GM12878 (cell line): ENCODE measurements around the gene LMLN. TPM values are rescaled to one million over a fixed set of nuclear protein-coding genes. Genes with fewer than 3 reads are reported as not detected.

ENCODE experiments used
- ATAC-seq: fragments of 200-7000 bp; cut with Tn5 transposase; 3 replicates; pipeline ENCODE4 v1.9.1; 2020; ENCODE audit warnings: mild to moderate bottlenecking, moderate library complexity
- BruUV-seq: library from RNA; stranded (reverse); fragments of 400-500 nt; replicated peaks from 2 replicates; lab custom pipeline; 2021; lab: Mats Ljungman, UMichigan
- CTCF ChIA-PET: fragments of 300-600 bp; sonication (Branson Sonifier 250); formaldehyde crosslinking; extraction: SDS; loops from one replicate; lab custom pipeline; 2021; ENCODE audit warnings: inconsistent platforms; lab: Yijun Ruan, JAX
- POLR2A ChIA-PET: fragments of 350-600 bp; formaldehyde crosslinking; extraction: SDS; loops from one replicate; lab custom pipeline; 2021; ENCODE audit warnings: inconsistent platforms; lab: Charles Lee
- RAD21 ChIA-PET: fragments of 300-600 bp; sonication (Branson Sonifier 250); formaldehyde crosslinking; loops from one replicate; lab custom pipeline; 2023; ENCODE audit warnings: antibody characterized with exemption; ENCODE audit not compliant: unreplicated experiment; lab: Charles Lee
- SMC1A ChIA-PET: fragments of 300-600 bp; sonication (Branson Sonifier 250); formaldehyde crosslinking; loops from one replicate; lab custom pipeline; 2023; ENCODE audit not compliant: unreplicated experiment, uncharacterized antibody; lab: Charles Lee
- DNase-seq: peaks from one replicate; pipeline ENCODE4 v3.0.0-alpha.2; 2011; ENCODE audit warnings: low read depth, low spot score
- FAIRE-seq: peaks from 3 replicates; lab custom pipeline; 2011; peaks lifted over from hg19 to GRCh38; lab: Jason Lieb, UNC
- H2AFZ ChIP-seq: 2 replicates; pipeline ENCODE4 v1.6.0; 2011; ENCODE audit warnings: low read depth, low read length, control low read depth; ENCODE audit not compliant: control insufficient read depth
- H3K27ac ChIP-seq: 2 replicates; pipeline ENCODE4 v1.5.1; 2011; ENCODE audit warnings: control low read depth; ENCODE audit not compliant: control insufficient read depth, insufficient read depth
- H3K27me3 ChIP-seq, 2 experiments: replicated peaks in 1 of 2; 2 replicates each; pipeline versions ENCODE4 v1.6.0 to v1.6.1; 2011; ENCODE audit warnings: low read length in 1 of 2; ENCODE audit not compliant: control insufficient read depth in 2 of 2, insufficient read depth in 2 of 2
- H3K36me3 ChIP-seq, 2 experiments: 2 replicates each; pipeline ENCODE4 v1.5.1; 2011; ENCODE audit warnings: low read length in 1 of 2; ENCODE audit not compliant: control insufficient read depth in 2 of 2, insufficient read depth in 2 of 2
- H3K4me1 ChIP-seq: 2 replicates; pipeline ENCODE4 v1.6.1; 2011; ENCODE audit warnings: mild to moderate bottlenecking, low read length, moderate library complexity, mixed read lengths; ENCODE audit not compliant: control insufficient read depth, insufficient read depth
- H3K4me2 ChIP-seq: 2 replicates; pipeline ENCODE4 v1.6.0; 2011; ENCODE audit warnings: control low read depth; ENCODE audit not compliant: control insufficient read depth, insufficient read depth
- H3K4me3 ChIP-seq: fragments of 200-600 bp; sonication (generic); 2 replicates; pipeline ENCODE4 v1.5.1; 2016
- H3K79me2 ChIP-seq: 2 replicates; pipeline ENCODE4 v1.6.0; 2011; ENCODE audit warnings: low read length; ENCODE audit not compliant: control insufficient read depth, insufficient read depth
- H3K9ac ChIP-seq: 2 replicates; pipeline ENCODE4 v1.8.0; 2011; ENCODE audit warnings: low read length, control low read depth, mixed read lengths; ENCODE audit not compliant: control insufficient read depth, insufficient read depth
- H3K9me3 ChIP-seq: replicated peaks from 3 replicates; pipeline ENCODE4 v1.5.1; 2011; ENCODE audit warnings: mild to moderate bottlenecking, low read length; ENCODE audit not compliant: control insufficient read depth, insufficient read depth
- H4K20me1 ChIP-seq: 2 replicates; pipeline ENCODE4 v1.6.0; 2011; ENCODE audit not compliant: control insufficient read depth, insufficient read depth
- ASH2L ChIP-seq: fragments of 300-600, 200-600 bp; sonication (generic); IDR thresholded peaks from 2 replicates; pipeline ENCODE4 v1.6.1; 2017; ENCODE audit warnings: low read depth, mild to moderate bottlenecking, borderline replicate concordance
- FOXK2 ChIP-seq: fragments of 450-650 bp; IDR thresholded peaks from 2 replicates; pipeline ENCODE4 v1.6.1; 2017; ENCODE audit warnings: mild to moderate bottlenecking, moderate library complexity
- GABPA ChIP-seq: IDR thresholded peaks from 2 replicates; pipeline ENCODE4 v1.6.1; 2014; ENCODE audit warnings: antibody characterized with exemption, low read depth, mild to moderate bottlenecking, inconsistent platforms
- HCFC1 ChIP-seq: fragments of 150-350 bp; IDR thresholded peaks from 2 replicates; pipeline ENCODE4 v1.6.1; 2014; ENCODE audit warnings: low read length
- HSF1 ChIP-seq: fragments of 150-350 bp; IDR thresholded peaks from 2 replicates; pipeline ENCODE4 v1.6.1; 2014; ENCODE audit warnings: mild to moderate bottlenecking, low read depth, low read length
- IRF4 ChIP-seq: IDR thresholded peaks from 2 replicates; pipeline ENCODE4 v1.6.1; 2011; ENCODE audit warnings: low read depth, low read length
- RCOR1 ChIP-seq: conservative IDR thresholded peaks from 2 replicates; pipeline ENCODE4 v1.6.1; 2012; ENCODE audit warnings: low read depth, low read length, improper control_type of control experiment
- RELA ChIP-seq: fragments of 450-650 bp; IDR thresholded peaks from 2 replicates; pipeline ENCODE4 v1.8.0; 2014; ENCODE audit warnings: borderline replicate concordance; ENCODE audit not compliant: partially characterized antibody
- SMARCA5 ChIP-seq: fragments of 450-650 bp; IDR thresholded peaks from 2 replicates; pipeline ENCODE4 v1.6.1; 2017; ENCODE audit warnings: mild to moderate bottlenecking
- SMC3 ChIP-seq: IDR thresholded peaks from 2 replicates; pipeline ENCODE4 v1.6.1; 2011; ENCODE audit warnings: low read length, improper control_type of control experiment, borderline replicate concordance
- SP1 ChIP-seq: IDR thresholded peaks from one replicate; pipeline ENCODE4 v1.6.1; 2011; ENCODE audit warnings: low read depth, low read length
- ZBTB4 ChIP-seq: fragments of 450-650 bp; formaldehyde crosslinking; IDR thresholded peaks from 2 replicates; pipeline ENCODE4 v1.4.0; 2022; ENCODE audit warnings: mild to moderate bottlenecking, moderate library complexity
- WGBS: methylation state at CpG from one replicate; pipeline ENCODE4 v1.1.6; 2016; ENCODE audit warnings: low lambda C conversion rate; ENCODE audit not compliant: insufficient replicate concordance, insufficient coverage; ENCODE audit errors: missing lambda C conversion rate; 5-methylcytosine and 5-hydroxymethylcytosine counted together
- in situ Hi-C: fragments of 300-500 bp; cut with MboI; formaldehyde crosslinking; loops from 9 replicates; pipeline ENCODE4 v1.14.3; 2018; ENCODE audit warnings: mixed read lengths
- intact Hi-C: fragments of 100-400 bp; cut with micrococcal nuclease; formaldehyde crosslinking; loops from one replicate; pipeline ENCODE4 v1.14.2; 2022; ENCODE audit not compliant: unreplicated experiment
- polyA plus RNA-seq, 11 experiments: library from polyadenylated mRNA; depleted of rRNA in 4 of 11; unstranded in 6 of 11; stranded (reverse) in 5 of 11; fragments of >200 nt; fragmentation: Nextera tagmentation in 4 of 11; fragmentation: Illumina TruSeq in 1 of 11; extraction: Ambion mirVana in 4 of 11; extraction: Trizol in 1 of 11; gene quantifications; 1 replicate in 1 of 11; 2 replicates in 10 of 11; pipeline versions ENCODE4 v1.2.1 to v1.2.3, GENCODE V29; 2011 to 2016; ENCODE audit warnings: inconsistent platforms in 2 of 11, missing spikeins in 2 of 11, low read depth in 1 of 11
- total RNA-seq, 4 experiments: library from RNA; depleted of rRNA in 3 of 4; stranded (reverse); fragments of >200 nt in 3 of 4; fragmentation: Illumina TruSeq in 1 of 4; extraction: Trizol in 1 of 4; gene quantifications; 2 replicates each; pipeline versions ENCODE4 v1.2.1 to v1.2.3, GENCODE V29; 2013 to 2021

The LMLN gene
- total and polyA plus RNA-seq, 10 of the 15 experiments (the other 5 are each of a cell fraction or from before 2014, with no cell fraction given) = 0.02 to 1.7 (median 0.81) TPM

GRCh38 chr3:198067416-198067815 is 107.4 kb downstream of the LMLN start:
- Histone ChIP-seq H3K27me3 (peaks cover 0 to 2% of the 10 kb centered on the region in 2 experiments; a peak in 1 of 4 replicates), H3K4me1 (no peaks in the 10 kb centered on the region; the same call in 1 of the 2 replicates), H3K27ac (no peak overlapping the region), H4K20me1 (no peaks in the 10 kb centered on the region), H3K9ac (no peak overlapping the region), H3K79me2 (no peaks in the 10 kb centered on the region), H3K36me3 (no peaks in the 10 kb centered on the region), H3K4me3 (no peak overlapping the region), H2AFZ (no peak overlapping the region), H3K4me2 (no peak overlapping the region), H3K9me3 (no peaks in the 10 kb centered on the region)
- ATAC-seq (no peak), DNase-seq (no peak), FAIRE-seq (no peak)
- intact Hi-C loops (no loop called here), in situ Hi-C loops (no loop called here)
- 67% methylated on average over 2 of the region's 2 CpGs for WGBS
- ChIA-PET RAD21 (interaction anchor here (1.3 kb wide), 1 partner anchor 8 kb away, joined by 3 read pairs; no protein-coding TSS in a partner anchor), POLR2A (interaction anchor here (0.7 kb wide), 1 partner anchor 175 kb away, joined by 7 read pairs; no protein-coding TSS in a partner anchor), CTCF (no interaction called here), SMC1A (interaction anchor here (0.6 to 1.3 kb wide), 3 partner anchors 8 to 112 kb away, joined by 3 to 5 read pairs (median 3); no protein-coding TSS in a partner anchor)
- TF ChIP-seq SMARCA5 (0 out of 2 replicates have a peak, but pooled peaks have one; percentile 40), ASH2L (no peak)
- BruUV-seq = no TSS peak

GRCh38 chr3:198070871-198071270 is 110.9 kb downstream of the LMLN start:
- no peaks in the 10 kb centered on the region; the same call in 1 of the 2 replicates for H3K4me1 ChIP-seq
- ChIA-PET POLR2A (no interaction called here), CTCF (interaction anchor here (0.7 to 1.1 kb wide), 3 partner anchors 10 to 19 kb away, joined by 3 read pairs; no protein-coding TSS in a partner anchor), RAD21 (no interaction called here), SMC1A (interaction anchor here (1.3 kb wide), 1 partner anchor 10 kb away, joined by 3 read pairs; no protein-coding TSS in a partner anchor)
- no peaks in the 10 kb centered on the region for H3K36me3 ChIP-seq
- no peaks in the 10 kb centered on the region for H3K79me2 ChIP-seq
- H3K9ac ChIP-seq = no peak overlapping the region
- no peak overlapping the region for H3K27ac ChIP-seq
- intact Hi-C loops = no loop called here
- BruUV-seq = no TSS peak
- no peak overlapping the region for H3K4me3 ChIP-seq
- no peak for DNase-seq
- in situ Hi-C loops = no loop called here
- H2AFZ ChIP-seq = no peak overlapping the region
- ATAC-seq = no peak
- H3K27me3 ChIP-seq = peaks cover 0 to 6% of the 10 kb centered on the region in 2 experiments; a peak in 1 of 4 replicates
- FAIRE-seq = no peak
- WGBS = 64% methylated on average over 5 of the region's 5 CpGs
- no peaks in the 10 kb centered on the region for H4K20me1 ChIP-seq
- H3K4me2 ChIP-seq = no peak overlapping the region
- no peaks in the 10 kb centered on the region for H3K9me3 ChIP-seq
- TF ChIP-seq SP1 (no peak), HSF1 (no peak), RELA (no peak), ZBTB4 (CRISPR knock-in tag) (no peak), IRF4 (no peak), SMC3 (no peak), GABPA (no peak), RCOR1 (no peak), FOXK2 (no peak), HCFC1 (no peak)
